K562 (cell line): ENCODE results near the gene TAF8. TPM values are rescaled to one million over a fixed set of nuclear protein-coding genes. Genes with fewer than 3 reads are reported as not detected.

Source experiments
- ARID3B ChIP-seq: fragments of 250-450 bp; sonication (Bioruptor Pico); IDR thresholded peaks from 2 replicates; pipeline ENCODE4 v1.4.0; 2020; ENCODE audit warnings: borderline replicate concordance
- CBX1 ChIP-seq: sonication (generic); IDR thresholded peaks from 2 replicates; pipeline ENCODE4 v1.6.1; 2016; ENCODE audit warnings: antibody characterized with exemption, low read depth, mild to moderate bottlenecking
- CREM ChIP-seq: IDR thresholded peaks from 2 replicates; pipeline ENCODE4 v1.6.1; 2014; ENCODE audit warnings: antibody characterized with exemption, low read depth
- ESRRB ChIP-seq: fragments of 250-450 bp; sonication (Bioruptor Pico); IDR thresholded peaks from 2 replicates; pipeline ENCODE4 v1.5.0; 2020; ENCODE audit warnings: mild to moderate bottlenecking, moderate library complexity, borderline replicate concordance
- FOS ChIP-seq: IDR thresholded peaks from 3 replicates; pipeline ENCODE4 v1.6.1; 2011; ENCODE audit not compliant: insufficient read length; ENCODE audit errors: extremely low read depth
- HDGF ChIP-seq: fragments of 450-650 bp; IDR thresholded peaks from 2 replicates; pipeline ENCODE4 v1.6.1; 2016
- HEY1 ChIP-seq: fragments of 250-450 bp; sonication (Bioruptor Pico); IDR thresholded peaks from 2 replicates; pipeline ENCODE4 v1.5.0; 2020; ENCODE audit warnings: mild to moderate bottlenecking, moderate library complexity, borderline replicate concordance
- KHSRP ChIP-seq: fragments of 450-650 bp; IDR thresholded peaks from 2 replicates; pipeline ENCODE4 v1.6.1; 2017
- MLLT1 ChIP-seq, 2 experiments: fragments of 450-650 bp; IDR thresholded peaks; 2 replicates each; pipeline ENCODE4 v1.6.1; 2016
- MLX ChIP-seq, 2 experiments: fragments of 450-650 bp in 1 of 2; sonication (generic) in 1 of 2; formaldehyde crosslinking; conservative IDR thresholded peaks; 2 replicates each; pipeline versions ENCODE4 v1.4.0 to v1.8.1; 2020 to 2022; ENCODE audit warnings: mild to moderate bottlenecking in 1 of 2, missing genetic modification reagents in 1 of 2
- MNT ChIP-seq, 2 experiments: fragments of 450-650 bp; conservative IDR thresholded peaks; 2 replicates each; pipeline ENCODE4 v1.6.1; 2017; ENCODE audit warnings: mild to moderate bottlenecking in 2 of 2, moderate library complexity in 2 of 2
- NONO ChIP-seq, 2 experiments: fragments of 200-400 bp in 1 of 2; fragments of 450-650 bp in 1 of 2; formaldehyde crosslinking in 1 of 2; IDR thresholded peaks; 2 replicates each; pipeline ENCODE4 v1.6.1; 2017; ENCODE audit warnings: low read depth in 2 of 2, mild to moderate bottlenecking in 2 of 2, moderate library complexity in 2 of 2, low read length in 1 of 2
- PHB2 ChIP-seq: fragments of 450-650 bp; IDR thresholded peaks from 2 replicates; pipeline ENCODE4 v1.6.1; 2017; ENCODE audit warnings: low read depth
- RBFOX2 ChIP-seq: fragments of 200-400 bp; formaldehyde crosslinking; IDR thresholded peaks from 2 replicates; pipeline ENCODE4 v1.6.1; 2017; ENCODE audit warnings: low read depth, mild to moderate bottlenecking, low read length, moderate library complexity
- RCOR1 ChIP-seq, 2 experiments: IDR thresholded peaks; 2 replicates each; pipeline ENCODE4 v1.6.1; 2012; ENCODE audit warnings: low read depth in 2 of 2, low read length in 2 of 2, borderline replicate concordance in 1 of 2, improper control_type of control experiment in 1 of 2
- TGIF2 ChIP-seq: sonication (generic); formaldehyde crosslinking; IDR thresholded peaks from 2 replicates; pipeline ENCODE4 v1.8.1; 2022; ENCODE audit warnings: mild to moderate bottlenecking, missing genetic modification reagents, moderate library complexity
- TRIM24 ChIP-seq, 2 experiments: fragments of 450-650 bp; IDR thresholded peaks; 2 replicates each; pipeline ENCODE4 v1.6.1; 2016
- ZKSCAN3 ChIP-seq: fragments of 250-450 bp; sonication (Bioruptor Pico); IDR thresholded peaks from 2 replicates; pipeline ENCODE4 v1.4.0; 2020
- ZNF12 ChIP-seq: sonication (generic); formaldehyde crosslinking; IDR thresholded peaks from 2 replicates; pipeline ENCODE4 v1.4.0; 2020; ENCODE audit warnings: mild to moderate bottlenecking, missing genetic modification reagents
- ZNF274 ChIP-seq: IDR thresholded peaks from 2 replicates; pipeline ENCODE4 v1.6.1; 2011; ENCODE audit warnings: low read depth, mild to moderate bottlenecking, low read length, moderate library complexity, borderline replicate concordance
- ZNF408 ChIP-seq: fragments of 250-450 bp; sonication (Bioruptor Pico); IDR thresholded peaks from 2 replicates; pipeline ENCODE4 v1.4.0; 2020; ENCODE audit warnings: low read depth, mild to moderate bottlenecking, moderate library complexity
- ZNF778 ChIP-seq: fragments of 450-650 bp; formaldehyde crosslinking; IDR thresholded peaks from 2 replicates; pipeline ENCODE4 v1.4.0; 2020; ENCODE audit warnings: mild to moderate bottlenecking, moderate library complexity
- ZNF780A ChIP-seq: fragments of 250-450 bp; sonication (Bioruptor Pico); IDR thresholded peaks from 2 replicates; pipeline ENCODE4 v1.5.0; 2021; ENCODE audit warnings: mild to moderate bottlenecking
- polyA plus RNA-seq, 8 experiments: library from polyadenylated mRNA; depleted of rRNA in 4 of 8; stranded (reverse) in 5 of 8; unstranded in 3 of 8; fragments of >200 nt; fragmentation: Nextera tagmentation in 2 of 8; fragmentation: Illumina TruSeq in 1 of 8; extraction: Ambion mirVana in 2 of 8; extraction: Trizol in 1 of 8; gene quantifications; 2 replicates each; pipeline versions ENCODE4 v1.2.1 to v1.2.3, GENCODE V29; 2011 to 2014; ENCODE audit warnings: inconsistent platforms in 1 of 8, missing spikeins in 1 of 8
- total RNA-seq, 7 experiments: library from RNA; depleted of rRNA in 6 of 7; stranded (reverse); fragments of >200 nt in 6 of 7; fragmentation: Illumina TruSeq in 2 of 7; extraction: Trizol in 2 of 7; gene quantifications; 2 replicates each; pipeline versions ENCODE4 v1.2.1 to v1.2.3, GENCODE V29; 2011 to 2021; ENCODE audit warnings: low replicate concordance in 1 of 7

TAF8 gene
- total and polyA plus RNA-seq, 9 of the 15 experiments (the other 6 are each of a cell fraction or from before 2014, with no cell fraction given), result 29.4 to 84.0 (median 52.6) TPM

- TF ChIP-seq ZNF274 (no peak), TRIM24 (IDR thresholded peaks at IDR 0.05) (peak in 1 of 2 experiments; percentile 59; a peak in 3 of 4 replicates), ZNF778 (CRISPR knock-in tag) (no peak), HEY1 (CRISPR knock-in tag) (no peak), KHSRP (no peak), TGIF2 (CRISPR knock-in tag) (no peak), NONO (IDR thresholded peaks at IDR 0.05; ENCODE audit: low read depth in 2 of 2, low read length in 1 of 2) (no peak), ZNF780A (no peak), HDGF (peak; percentile 35; the same call in 1 of the 2 replicates), MLX (CRISPR knock-in tag; conservative IDR thresholded peaks at IDR 0.05) (no peak), CREM (no peak), RCOR1 (IDR thresholded peaks at IDR 0.05; ENCODE audit: borderline replicate concordance in 1 of 2, low read depth in 2 of 2, low read length in 2 of 2) (peak in 1 of 2 experiments; percentile 63; a peak in 1 of 4 replicates), ESRRB (CRISPR knock-in tag) (no peak), ZKSCAN3 (no peak), MLLT1 (IDR thresholded peaks at IDR 0.05) (0 out of 4 replicates have a peak, but pooled peaks of 1 of the 2 experiments have one; percentile 36), MNT (conservative IDR thresholded peaks at IDR 0.05) (no peak; a peak in 1 of 4 replicates), ZNF408 (no peak), ARID3B (CRISPR knock-in tag) (0 out of 2 replicates have a peak, but pooled peaks have one; percentile 87), CBX1 (no peak), FOS (no peak), ZNF12 (CRISPR knock-in tag) (0 out of 2 replicates have a peak, but pooled peaks have one; percentile 15), PHB2 (no peak), RBFOX2 (peak; percentile 52)
These were observed 19.5 kb upstream of the TAF8 start (continued) for GRCh38 chr6:42030585-42031506.
